WTC11 (cell line): ENCODE measurements around the gene GRPEL2.

Source experiments
- AFF4 ChIP-seq: sonication (generic); formaldehyde crosslinking; IDR thresholded peaks from 2 replicates; pipeline ENCODE4 v1.8.1; 2023; ENCODE audit warnings: mild to moderate bottlenecking, missing genetic modification reagents, borderline replicate concordance
- CTCF ChIP-seq: fragments of 200-600 bp; IDR thresholded peaks from 2 replicates; pipeline ENCODE4 v1.8.0; 2022; ENCODE audit warnings: antibody characterized with exemption
- E2F5 ChIP-seq: sonication (generic); formaldehyde crosslinking; IDR thresholded peaks from 2 replicates; pipeline ENCODE4 v1.8.1; 2022; ENCODE audit warnings: mild to moderate bottlenecking, moderate library complexity, missing genetic modification reagents
- ELF4 ChIP-seq: sonication (generic); formaldehyde crosslinking; IDR thresholded peaks from 2 replicates; pipeline ENCODE4 v1.8.1; 2022; ENCODE audit warnings: low read depth, mild to moderate bottlenecking, moderate library complexity, missing genetic modification reagents
- FOXJ3 ChIP-seq: sonication (generic); formaldehyde crosslinking; IDR thresholded peaks from 2 replicates; pipeline ENCODE4 v1.9.0; 2021; ENCODE audit warnings: missing genetic modification reagents, mild to moderate bottlenecking, borderline replicate concordance
- JUN ChIP-seq: sonication (generic); formaldehyde crosslinking; IDR thresholded peaks from 2 replicates; pipeline ENCODE4 v1.8.0; 2023; ENCODE audit warnings: mild to moderate bottlenecking, missing genetic modification reagents
- MAX ChIP-seq: sonication (generic); formaldehyde crosslinking; IDR thresholded peaks from 2 replicates; pipeline ENCODE4 v1.8.0; 2022; ENCODE audit warnings: mild to moderate bottlenecking, missing genetic modification reagents
- MLX ChIP-seq: sonication (generic); formaldehyde crosslinking; IDR thresholded peaks from 2 replicates; pipeline ENCODE4 v1.8.1; 2023; ENCODE audit warnings: mild to moderate bottlenecking, missing genetic modification reagents, moderate library complexity
- RELA ChIP-seq: sonication (generic); formaldehyde crosslinking; IDR thresholded peaks from 2 replicates; pipeline ENCODE4 v1.8.1; 2022; ENCODE audit warnings: missing genetic modification reagents, mild to moderate bottlenecking, borderline replicate concordance
- USF2 ChIP-seq: sonication (generic); formaldehyde crosslinking; IDR thresholded peaks from 2 replicates; pipeline ENCODE4 v1.8.1; 2023; ENCODE audit warnings: mild to moderate bottlenecking, missing genetic modification reagents, moderate library complexity
- ZNF219 ChIP-seq: sonication (generic); formaldehyde crosslinking; IDR thresholded peaks from 2 replicates; pipeline ENCODE4 v1.8.0; 2023; ENCODE audit warnings: missing genetic modification reagents, mild to moderate bottlenecking, borderline replicate concordance
- ZNF281 ChIP-seq: sonication (generic); formaldehyde crosslinking; IDR thresholded peaks from 2 replicates; pipeline ENCODE4 v1.8.0; 2023; ENCODE audit warnings: mild to moderate bottlenecking, missing genetic modification reagents

GRCh38 chr5:149313151-149313841 is 32.0 kb upstream of the GRPEL2 start:
- TF ChIP-seq MLX (CRISPR knock-in tag) (no peak), CTCF (no peak), MAX (CRISPR knock-in tag) (no peak), USF2 (no peak), ZNF219 (CRISPR knock-in tag) (no peak), E2F5 (CRISPR knock-in tag) (no peak), RELA (no peak), FOXJ3 (CRISPR knock-in tag) (no peak), AFF4 (CRISPR knock-in tag) (no peak), ELF4 (no peak), JUN (no peak), ZNF281 (CRISPR knock-in tag) (no peak)
